GM18498 (cell line): ENCODE measurements around the gene FBXO36.
A peak's percentile ranks its signal among the peaks of the same experiment; 100 is the strongest.
"Not testable (repeated sequence)": the region's sequence is repeated elsewhere in the genome, so short reads cannot be mapped to it uniquely, and the experiment has no call there.

Experiments
- ATAC-seq: cut with Tn5 transposase; IDR thresholded peaks from one replicate; pipeline ENCODE4 v1.9.1; 2021; ENCODE audit warnings: mild to moderate bottlenecking, moderate library complexity; ENCODE audit not compliant: unreplicated experiment

Gene FBXO36

DNA sequence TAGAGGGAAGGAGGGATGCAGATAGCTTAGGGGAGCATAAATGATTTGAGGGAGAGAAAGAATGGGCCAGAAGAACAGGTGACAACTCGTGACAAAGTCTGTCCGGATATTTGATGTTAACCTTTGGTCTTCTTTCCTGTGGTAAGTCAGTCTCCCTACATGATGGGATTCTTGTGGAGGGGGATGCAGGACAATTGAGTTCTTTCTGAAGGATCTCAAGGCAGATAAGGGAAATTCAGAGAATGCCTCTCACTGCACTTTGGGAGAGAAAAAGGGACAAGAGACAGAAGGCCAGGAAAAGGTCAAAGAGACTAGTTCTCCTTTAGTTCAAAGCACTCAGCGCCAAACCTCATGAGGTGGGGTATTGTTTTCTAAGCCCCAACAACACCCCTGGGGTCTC, 34.2 kb downstream of the FBXO36 start:
- no peak for ATAC-seq

DNA sequence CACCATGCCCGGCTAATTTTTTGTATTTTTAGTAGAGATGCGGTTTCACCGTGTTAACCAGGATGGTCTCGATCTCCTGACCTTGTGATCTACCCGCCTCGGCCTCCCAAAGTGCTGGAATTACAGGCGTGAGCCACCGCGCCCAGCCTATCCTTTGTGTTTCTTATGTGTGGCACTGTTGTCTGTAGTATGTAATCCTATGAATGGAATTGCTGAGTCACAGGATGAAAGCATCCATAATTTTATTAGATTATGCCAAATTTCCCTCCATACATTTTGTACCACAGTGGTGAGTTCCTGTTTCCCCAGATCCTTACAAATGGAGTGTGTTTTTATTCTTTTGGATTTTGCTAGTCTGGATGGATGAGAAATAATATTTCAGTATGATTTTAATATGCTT, 41.3 kb downstream of the FBXO36 start:
- not testable (repeated sequence) for ATAC-seq

DNA sequence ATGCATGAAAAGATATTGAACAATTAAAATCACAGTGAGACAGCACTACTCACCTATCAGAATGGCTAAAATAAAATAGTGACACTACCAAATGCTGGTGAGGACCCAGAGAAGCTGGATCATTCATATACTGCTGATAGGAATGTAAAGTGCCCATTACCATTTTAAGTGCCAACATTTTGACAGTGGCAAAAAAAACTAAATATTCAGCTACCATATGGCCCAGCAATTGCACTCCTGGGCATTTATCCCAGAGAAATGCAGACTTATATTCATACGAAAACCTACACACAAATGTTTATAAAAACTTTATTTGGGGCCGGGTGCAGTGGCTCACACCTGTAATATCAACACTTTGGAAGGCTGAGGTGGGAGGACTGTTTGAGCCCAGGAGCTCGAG, 47.6 kb downstream of the FBXO36 start:
- ATAC-seq = no peak

DNA sequence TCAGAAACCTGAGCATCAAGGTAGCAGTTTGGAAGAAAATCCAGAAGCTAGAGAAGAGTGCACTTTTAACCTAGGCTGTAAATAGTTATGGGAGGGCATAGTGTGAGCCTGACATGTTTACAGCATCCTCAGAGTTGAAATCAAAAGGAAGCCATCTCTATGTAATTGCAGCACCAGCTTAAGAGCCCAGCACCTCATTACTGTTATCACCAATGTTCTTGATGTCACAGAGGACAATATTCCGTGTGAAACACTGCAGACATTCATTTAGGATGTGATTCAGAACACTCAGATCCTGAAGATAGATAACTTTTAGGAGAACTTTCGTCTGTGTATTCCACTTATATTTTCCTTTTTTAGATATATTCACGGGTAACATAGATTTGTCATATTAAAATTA, 48.1 kb downstream of the FBXO36 start:
- ATAC-seq = no peak

DNA sequence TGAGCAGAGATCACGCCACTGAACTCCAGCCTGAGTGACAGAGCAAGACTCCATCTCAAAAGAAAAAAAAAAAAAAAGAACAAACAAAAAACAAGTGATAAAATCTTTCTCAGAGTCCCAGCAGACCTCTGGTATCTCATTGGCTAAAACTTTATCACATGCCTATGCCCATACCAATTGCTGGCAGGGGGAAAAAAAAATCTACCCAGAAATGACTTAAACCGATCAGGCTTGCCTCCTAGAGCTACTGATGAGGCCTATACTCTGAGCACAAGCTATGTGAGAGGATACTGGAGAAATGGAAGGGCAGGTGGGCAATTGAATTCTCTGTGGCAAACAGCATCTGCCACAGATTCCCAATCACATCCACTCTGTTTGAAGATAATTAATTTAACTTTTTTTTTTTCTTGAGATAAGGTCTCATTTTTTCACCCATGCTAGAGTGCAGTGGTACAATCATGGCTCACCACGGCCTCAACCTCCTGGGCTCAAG, 49.0 kb downstream of the FBXO36 start:
- no peak for ATAC-seq

DNA sequence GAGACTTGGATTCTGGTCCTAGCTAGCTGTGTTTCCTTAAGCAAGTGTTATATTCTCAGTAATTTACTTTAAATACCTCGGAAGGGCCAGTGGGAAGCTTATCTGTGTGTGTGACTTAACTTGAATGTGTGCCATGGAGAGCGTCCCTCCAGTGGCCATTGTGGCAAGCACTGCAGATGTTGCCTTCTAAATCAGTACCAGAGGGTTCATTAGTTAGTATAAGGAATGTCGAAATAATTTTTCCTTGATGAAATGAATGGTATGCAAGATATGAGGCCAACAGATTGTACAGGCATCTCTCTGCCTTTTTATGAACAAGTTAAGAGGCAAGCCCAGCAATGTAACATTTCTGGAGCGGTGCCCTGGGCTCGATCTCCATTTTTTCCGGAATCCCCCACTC, 52.0 kb downstream of the FBXO36 start:
- no peak for ATAC-seq

DNA sequence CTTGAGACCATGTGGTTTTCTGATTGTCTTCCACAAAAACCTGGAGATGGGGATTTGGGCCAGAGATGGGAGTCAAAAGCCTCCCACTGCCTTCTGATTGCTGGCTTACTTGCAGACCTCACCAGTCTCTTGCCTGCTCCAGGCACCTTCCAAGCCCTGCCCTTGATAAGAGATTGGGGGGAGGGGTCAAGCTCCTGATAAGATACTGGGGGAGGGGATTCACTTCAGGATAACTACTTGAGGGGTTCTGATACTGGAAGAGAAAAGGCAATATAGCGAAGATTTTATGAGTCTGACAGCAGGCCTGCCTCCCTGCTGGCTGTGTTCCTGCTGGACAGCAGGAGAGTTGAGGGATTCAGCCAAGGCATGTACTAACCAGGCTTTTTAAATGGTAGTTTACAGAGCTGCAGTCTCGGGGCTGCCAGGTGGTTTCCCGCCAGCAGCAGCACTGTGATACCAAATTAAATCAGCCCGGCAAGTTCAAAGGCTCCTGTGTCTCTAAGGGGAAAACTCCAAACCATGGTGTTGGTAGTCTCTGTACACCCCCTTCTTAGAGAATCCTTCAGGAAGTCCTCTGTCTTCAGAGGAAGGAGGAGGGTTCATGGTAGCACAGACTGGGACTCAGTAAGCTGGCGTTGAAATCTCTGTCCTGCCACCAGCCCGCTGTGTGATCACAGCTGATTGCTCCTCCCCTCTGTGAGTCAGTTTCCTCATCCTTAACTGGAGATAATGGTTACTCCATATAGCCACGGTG, 58.3 kb downstream of the FBXO36 start:
- ATAC-seq = no peak

DNA sequence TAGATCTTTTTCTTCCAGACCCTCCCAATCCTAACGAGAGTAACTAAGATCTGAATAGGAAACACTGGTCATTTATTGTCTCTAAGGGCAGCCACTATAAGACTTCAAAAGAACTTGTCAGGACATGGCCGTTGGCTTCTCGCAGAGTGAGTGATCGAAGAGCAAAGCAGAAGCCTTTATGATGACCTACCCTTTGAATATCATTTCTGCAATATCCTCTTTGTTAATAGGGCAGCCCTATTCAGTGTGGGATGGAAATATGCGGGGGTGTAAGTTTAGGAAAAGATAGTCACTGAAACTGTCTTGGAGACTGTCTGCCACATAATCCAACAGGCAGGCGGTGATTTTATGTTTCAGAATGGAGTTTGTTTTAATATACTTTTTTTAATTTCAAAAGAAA, 70.9 kb downstream of the FBXO36 start:
- ATAC-seq = no peak

DNA sequence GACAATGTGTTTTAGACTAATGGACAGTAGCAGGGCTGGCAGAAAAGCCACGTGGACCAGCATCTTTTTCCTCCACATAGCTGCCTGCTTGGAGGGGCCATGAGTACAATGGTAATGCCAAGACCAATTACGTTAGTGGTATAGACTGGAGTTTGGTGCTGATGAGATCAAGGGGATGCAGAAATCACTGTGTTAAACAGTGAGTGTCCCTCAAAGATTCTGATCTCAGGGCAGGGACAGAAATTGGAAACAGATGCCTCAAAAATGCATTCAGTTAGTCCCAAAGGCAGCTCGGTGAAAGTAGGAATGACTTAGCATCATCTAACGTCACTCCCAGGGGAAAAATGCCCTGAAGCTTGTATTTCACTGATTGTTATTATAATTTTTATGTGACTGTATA, 74.0 kb downstream of the FBXO36 start:
- ATAC-seq = no peak

DNA sequence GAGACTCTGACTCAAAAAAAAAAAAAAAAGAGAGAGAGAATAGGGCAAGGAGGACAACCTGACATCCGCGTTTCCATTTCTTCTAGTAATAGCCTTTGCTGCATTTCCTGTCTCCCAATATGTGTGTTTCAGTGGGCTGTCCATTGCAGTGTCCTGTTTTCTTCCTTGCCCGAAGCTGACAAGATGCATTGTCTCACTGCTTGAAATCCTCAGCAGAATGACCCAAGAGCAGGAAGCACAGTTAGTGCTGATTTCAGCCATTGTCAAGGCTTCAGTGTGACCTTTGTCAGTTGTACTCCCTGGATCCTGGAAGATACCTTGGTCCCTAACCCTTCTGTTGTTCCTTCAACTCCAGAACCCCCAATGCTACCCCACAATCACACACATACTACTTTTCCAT, 75.3 kb downstream of the FBXO36 start:
- ATAC-seq = no peak

DNA sequence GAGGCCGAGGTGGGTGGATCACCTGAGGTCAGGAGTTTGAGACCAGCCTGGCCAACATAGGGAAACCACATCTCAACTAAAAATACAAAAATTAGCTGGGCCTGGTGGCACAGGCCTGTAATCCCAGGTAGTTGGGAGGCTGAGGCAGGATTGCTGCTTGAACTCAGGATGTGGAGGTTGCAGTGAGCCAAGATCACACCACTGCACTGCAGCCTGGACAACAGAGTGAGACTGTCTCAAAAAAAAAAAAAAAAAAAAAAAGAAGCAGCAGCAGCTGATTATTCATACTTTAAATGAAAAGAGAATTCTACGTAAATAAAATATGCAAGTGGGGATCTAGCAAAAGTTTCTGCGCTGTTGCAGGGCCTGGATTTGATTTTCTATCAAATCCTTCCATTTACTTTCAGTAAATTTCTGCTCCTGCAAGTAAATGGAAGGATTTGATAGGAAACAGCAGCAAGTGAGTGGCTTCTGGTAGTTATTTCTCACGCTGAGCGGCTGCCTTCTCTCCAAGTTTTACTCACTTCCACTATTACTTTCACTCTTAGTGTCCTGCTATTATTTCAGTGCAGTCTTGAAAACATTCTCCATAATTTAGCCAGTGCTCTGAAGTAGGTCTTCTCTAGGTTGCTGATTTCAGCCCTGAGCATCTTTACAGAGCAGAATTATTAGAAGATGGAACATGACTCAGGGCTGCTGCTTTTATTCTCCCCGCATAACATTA, 78.0 kb downstream of the FBXO36 start:
- ATAC-seq = peak; percentile 89

DNA sequence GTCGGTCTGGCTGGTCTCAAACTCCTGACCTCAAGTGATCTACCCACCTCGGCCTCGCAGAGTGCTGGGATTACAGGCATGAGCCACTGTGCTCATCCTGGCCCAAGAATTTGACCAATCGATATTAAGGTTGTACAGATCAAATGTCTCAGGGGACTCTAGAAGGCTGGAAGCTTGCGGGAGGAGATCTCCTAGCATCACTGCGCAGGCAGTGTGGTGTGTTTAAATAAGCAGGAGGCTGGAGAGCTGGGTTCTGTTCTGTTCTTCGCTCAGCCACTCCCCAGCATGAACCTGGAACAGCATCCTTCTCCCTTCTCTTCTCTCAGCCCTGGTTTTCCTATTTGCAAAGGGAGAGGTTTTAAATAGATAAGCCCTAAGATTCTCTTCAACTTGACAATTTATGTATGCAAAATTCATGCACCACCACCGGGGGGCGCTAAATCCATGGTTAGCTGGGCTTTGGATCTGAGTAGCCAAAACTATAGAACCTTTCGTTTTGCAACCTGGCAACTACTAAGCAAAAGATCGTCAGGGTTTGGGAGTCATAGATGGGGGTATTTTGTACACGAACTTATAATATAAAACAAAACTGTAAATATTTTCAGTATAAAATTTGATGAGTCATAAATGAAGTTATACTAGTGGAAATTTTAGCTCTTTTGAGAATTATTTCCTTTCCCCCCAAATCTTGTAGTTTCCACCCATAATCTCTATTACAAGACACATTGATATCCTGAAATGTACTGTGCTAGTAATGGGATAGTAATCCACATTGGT, 85.8 kb downstream of the FBXO36 start:
- ATAC-seq = no peak

DNA sequence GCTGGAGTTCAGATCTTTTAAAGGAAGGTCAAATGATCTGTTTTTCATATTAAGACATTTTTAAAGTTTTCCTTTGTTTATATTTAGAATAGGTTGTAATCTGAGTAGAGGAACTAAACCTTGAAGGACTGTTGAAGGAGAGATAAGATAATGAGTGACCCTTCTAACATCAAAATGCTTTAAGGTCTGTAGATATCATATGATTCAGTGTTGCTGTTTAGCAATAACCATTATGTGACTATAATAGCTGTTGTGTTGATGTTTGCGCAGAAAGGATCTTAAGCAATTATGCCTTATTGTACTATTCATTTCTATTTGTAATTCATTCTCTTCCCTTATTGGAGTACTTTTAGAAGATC, 86.4 kb downstream of the FBXO36 start:
- ATAC-seq = no peak

DNA sequence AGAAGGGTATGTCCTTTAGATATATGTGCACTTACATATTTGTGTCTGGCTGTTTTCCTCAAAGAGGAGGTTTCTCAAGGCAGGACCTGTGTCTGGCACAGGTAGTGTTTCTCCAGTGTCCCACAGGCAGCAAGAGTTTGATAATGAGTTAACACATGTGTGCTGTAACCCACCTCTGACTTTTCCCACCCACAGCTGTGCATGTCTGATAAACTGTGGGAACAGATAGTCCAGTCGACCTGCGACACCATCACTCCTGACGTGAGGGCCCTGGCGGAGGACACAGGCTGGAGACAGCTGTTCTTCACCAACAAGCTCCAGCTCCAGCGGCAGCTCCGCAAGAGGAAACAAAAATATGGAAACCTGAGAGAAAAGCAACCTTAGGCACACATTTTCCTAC, 88.2 kb downstream of the FBXO36 start:
- ATAC-seq = no peak

DNA sequence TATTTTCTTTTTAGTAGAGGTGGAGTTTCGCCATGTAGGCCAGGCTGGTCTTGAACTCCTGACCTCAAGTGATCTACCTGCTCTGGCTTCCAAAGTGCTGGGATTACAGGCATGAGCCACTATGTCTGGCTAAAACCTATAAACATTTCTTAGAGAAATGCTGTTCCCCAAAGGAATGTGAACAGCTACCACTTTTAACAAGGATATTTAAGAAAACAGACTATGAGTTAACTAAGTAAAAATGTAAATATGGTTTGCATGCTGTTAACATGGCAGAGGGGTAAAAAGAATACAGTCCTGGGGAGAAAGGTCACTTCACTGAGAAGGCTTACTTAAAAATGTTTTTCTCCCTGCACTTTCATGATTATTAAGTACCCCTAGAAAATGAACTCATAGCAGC, 89.3 kb downstream of the FBXO36 start:
- no peak for ATAC-seq

DNA sequence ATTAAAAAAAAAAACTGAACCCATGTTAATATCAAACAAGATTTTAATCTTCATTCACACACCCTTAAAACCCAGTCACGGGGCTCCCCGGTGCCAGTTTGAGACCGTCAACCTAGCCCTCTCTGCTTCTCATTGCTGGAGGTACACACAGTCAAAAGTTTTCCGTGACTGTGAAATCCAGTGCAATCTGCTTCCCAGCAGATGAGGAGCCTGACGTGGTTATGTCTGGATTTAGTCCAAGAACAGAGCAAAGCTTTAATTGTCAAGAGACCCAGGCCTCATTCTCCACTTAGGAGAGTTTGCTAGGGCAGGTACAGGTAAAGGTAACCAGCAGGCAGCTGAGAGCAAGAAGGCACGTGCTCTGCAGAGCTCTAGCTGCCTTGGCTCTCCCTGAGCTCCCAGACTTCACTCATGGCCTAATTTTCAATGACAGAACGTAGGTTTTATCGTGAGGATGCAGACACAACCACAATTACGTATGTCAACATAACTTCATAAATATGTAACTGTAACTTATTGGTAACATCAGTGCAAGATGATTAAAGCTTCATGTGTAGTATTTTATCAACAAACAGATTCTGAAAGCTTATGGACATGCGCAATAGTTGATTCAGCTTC, 90.1 kb downstream of the FBXO36 start:
- ATAC-seq = no peak

DNA sequence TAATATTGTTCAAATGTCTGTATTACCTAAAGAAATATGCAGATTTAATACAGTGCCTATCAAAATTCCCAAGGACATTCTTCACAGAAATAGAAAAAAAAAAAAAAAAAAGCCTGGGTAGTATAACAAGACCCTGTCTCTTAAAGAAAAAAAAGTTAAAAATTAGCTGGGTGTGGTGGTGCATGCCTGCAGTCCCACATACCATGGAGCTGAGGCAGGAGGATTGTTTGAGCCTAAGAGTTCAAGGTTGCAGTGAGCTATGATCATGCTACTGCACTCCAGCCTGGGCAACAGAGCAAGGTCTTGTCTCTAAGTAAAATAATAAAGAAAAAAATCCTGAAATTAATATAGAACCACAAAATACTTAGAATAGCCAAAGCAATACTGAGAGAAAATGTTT, 94.5 kb downstream of the FBXO36 start:
- ATAC-seq = no peak

DNA sequence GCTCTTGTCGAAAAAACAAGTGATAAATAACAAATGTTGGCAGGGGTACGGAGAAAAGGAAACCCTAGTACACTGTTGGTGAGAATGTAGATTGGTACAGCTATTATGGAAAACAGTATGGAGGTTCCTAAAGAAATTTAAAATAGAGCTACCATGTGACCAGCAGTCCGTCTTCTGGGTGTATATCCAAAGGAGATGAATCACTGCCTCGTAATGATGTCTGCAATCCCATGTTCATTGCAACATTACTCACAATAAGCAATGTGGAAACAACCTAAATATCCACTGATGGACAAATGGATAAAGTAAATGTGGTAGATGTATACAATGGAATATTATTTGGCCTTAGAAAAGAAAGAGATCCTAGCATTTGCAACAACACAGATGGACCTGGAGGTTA, 95.8 kb downstream of the FBXO36 start:
- no peak for ATAC-seq

DNA sequence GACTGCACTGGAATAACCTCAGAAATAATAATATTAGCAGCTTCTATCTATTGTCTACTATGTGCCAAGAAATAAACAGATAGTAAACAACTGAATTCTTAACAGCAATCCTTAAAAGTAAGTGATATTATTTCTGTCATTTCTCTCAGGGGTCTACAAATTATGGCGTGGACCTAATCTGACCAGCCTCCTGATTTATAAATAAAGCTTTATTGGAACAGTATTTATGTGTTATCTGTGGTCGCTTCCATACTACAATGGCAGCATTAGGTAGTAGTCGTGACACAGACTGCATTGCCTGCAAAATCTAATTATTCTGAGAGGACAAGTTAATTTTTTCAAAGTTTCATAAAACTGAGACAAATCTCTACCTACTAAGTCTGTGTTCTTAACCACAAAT, 97.4 kb downstream of the FBXO36 start:
- ATAC-seq = no peak

DNA sequence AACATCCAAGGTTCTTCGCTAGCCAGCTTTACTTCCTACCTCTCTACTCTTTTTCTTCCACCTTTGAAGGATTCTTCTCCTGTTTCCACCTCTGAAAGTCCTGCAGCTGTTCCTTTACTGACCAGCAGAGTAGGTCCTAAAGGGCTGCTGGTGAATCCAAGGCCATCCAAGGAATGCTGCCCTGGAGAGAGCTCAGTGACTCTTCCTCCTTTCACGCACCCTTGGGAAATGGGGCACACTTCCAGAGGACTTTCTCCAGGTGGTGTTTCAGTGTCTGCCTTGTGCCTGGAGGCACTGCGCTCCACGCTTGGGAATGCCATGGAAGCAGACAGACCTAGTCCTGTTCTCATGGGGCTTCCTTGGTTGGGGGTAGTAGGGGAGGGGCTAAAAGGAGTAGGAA, 101.0 kb downstream of the FBXO36 start:
- ATAC-seq = no peak

DNA sequence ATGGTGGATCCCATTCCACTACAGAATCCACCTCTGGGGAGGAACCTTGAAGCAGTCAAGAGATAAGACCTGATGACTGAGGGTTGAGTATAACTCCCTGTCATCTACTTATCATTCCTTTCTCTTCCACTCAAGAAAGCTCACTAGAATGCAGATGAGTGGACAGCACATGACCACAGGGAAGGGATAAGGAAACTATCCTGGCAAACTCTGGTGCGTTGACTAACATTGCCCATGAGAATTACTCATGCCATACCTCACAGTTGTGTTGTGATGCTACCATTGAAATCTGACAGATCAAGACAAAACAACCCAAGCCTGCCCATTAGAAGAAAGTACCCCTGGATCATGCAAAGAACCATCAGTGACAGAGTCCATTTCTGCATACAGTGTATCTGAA, 119.9 kb downstream of the FBXO36 start:
- no peak for ATAC-seq
